ENCODE data around the gene ARHGEF37.

DNA sequence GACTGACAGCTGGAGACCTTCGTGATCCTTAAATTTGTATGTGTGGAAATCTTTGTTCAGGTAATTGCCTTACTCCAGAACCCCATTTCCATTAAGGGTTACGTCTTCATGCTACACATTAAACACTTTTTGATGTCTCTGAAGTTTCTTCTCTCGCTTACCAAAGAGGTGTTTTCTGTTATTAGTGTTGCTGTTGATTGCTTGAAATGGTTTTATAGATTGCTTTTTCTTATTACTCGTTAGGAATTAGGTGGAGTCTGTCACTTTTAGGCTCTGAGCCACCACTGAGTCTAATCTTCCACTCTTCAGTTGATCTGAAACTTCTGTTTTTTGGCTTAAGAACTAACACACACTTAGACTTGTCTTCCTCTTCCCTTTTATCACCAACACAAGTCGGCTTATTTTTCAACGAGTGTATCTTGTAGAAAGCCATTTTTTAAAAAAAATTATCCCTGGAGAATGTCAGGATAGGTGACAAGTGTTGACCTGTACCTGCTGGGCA is 86.6 kb downstream of the ARHGEF37 start:
- TF ChIP-seq, protein P1, sequence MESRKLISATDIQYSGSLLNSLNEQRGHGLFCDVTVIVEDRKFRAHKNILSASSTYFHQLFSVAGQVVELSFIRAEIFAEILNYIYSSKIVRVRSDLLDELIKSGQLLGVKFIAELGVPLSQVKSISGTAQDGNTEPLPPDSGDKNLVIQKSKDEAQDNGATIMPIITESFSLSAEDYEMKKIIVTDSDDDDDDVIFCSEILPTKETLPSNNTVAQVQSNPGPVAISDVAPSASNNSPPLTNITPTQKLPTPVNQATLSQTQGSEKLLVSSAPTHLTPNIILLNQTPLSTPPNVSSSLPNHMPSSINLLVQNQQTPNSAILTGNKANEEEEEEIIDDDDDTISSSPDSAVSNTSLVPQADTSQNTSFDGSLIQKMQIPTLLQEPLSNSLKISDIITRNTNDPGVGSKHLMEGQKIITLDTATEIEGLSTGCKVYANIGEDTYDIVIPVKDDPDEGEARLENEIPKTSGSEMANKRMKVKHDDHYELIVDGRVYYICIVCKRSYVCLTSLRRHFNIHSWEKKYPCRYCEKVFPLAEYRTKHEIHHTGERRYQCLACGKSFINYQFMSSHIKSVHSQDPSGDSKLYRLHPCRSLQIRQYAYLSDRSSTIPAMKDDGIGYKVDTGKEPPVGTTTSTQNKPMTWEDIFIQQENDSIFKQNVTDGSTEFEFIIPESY (IDR thresholded peaks at IDR 0.05) = no peak
- TF ChIP-seq, protein P2, sequence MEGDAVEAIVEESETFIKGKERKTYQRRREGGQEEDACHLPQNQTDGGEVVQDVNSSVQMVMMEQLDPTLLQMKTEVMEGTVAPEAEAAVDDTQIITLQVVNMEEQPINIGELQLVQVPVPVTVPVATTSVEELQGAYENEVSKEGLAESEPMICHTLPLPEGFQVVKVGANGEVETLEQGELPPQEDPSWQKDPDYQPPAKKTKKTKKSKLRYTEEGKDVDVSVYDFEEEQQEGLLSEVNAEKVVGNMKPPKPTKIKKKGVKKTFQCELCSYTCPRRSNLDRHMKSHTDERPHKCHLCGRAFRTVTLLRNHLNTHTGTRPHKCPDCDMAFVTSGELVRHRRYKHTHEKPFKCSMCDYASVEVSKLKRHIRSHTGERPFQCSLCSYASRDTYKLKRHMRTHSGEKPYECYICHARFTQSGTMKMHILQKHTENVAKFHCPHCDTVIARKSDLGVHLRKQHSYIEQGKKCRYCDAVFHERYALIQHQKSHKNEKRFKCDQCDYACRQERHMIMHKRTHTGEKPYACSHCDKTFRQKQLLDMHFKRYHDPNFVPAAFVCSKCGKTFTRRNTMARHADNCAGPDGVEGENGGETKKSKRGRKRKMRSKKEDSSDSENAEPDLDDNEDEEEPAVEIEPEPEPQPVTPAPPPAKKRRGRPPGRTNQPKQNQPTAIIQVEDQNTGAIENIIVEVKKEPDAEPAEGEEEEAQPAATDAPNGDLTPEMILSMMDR (IDR thresholded peaks at IDR 0.05; ENCODE audit: low read depth, low read length, missing input control) = no peak

Data from liver (tissue), 2 donors.